ENCODE measurements around the gene PROS1.
"Not testable (repeated sequence)": the region's sequence is repeated elsewhere in the genome, so short reads cannot be mapped to it uniquely, and the experiment has no call there.

PROS1 gene

DNA sequence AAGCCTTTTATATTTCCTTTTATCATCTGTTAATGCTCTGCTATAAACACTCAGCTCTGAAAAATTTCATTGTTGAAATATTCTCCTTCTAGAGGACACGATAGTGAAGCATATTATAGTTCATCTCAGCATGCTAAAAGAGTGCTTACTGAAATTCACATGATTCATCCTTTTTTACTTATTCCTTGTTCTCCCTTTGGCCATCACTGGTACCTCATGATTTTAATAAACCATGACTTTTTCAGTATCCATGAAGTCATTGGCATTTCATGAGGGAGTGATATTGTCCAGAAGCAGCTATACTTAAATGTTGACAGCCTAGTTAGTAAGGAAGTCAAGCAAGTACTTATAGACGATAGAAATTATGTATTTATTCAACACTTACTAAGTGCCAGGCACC, 112.7 kb downstream of the PROS1 start:
- no peak for DNase-seq

GRCh38 chr3:93855401-93855800, 118.3 kb downstream of the PROS1 start:
- DNase-seq: no peak

DNA sequence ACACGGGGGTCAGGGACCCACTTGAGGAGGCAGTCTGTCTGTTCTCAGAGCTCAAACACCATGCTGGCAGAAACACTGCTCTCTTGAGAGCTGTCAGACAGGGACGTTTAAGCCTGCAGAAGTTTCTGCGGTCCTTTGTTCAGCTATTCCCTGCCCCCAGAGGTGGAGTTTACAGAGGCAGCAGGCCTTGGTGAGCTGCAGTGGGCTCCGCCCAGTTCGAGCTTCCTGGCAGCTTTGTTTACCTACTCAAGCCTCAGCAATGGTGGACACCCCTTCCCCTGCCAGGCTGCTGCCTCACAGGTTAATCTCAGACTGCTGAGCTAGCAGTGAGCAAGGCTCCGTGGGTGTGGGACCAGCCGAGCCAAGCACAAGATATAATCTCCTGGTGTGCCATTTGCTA, 121.5 kb downstream of the PROS1 start:
- DNase-seq: not testable (repeated sequence)

DNA sequence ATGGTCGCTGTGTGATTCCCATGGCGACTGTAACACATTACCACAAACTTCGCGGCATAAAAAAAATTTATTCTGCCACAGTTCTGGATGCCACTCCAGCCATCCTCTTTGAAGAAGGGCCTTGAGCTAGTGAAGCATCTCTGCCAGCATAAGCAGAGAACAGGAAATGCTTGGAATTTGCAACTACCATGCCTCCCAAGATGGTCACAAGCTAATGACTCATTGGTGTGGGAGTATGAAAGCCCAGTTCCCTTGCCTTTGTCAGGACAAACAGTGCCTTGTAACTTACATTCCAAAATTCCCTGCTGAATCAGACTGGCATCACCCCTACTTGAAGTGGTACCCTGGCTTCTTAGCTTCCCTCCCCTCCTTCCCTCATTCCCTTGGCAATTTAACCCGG, 129.7 kb downstream of the PROS1 start:
- DNase-seq: no peak

- DNase-seq: not testable (repeated sequence)
Observed at GRCh38 chr3:93839193-93839592, 134.5 kb downstream of the PROS1 start.
